NCI-H2227 (cell line): ENCODE data around the gene DLGAP4.
A peak's percentile ranks its signal among the peaks of the same experiment; 100 is the strongest.

Experiments used
- DNase-seq: peaks from one replicate; lab custom pipeline; 2025; ENCODE audit not compliant: unreplicated experiment; lab: John Stamatoyannopoulos, UW

Gene DLGAP4

DNA sequence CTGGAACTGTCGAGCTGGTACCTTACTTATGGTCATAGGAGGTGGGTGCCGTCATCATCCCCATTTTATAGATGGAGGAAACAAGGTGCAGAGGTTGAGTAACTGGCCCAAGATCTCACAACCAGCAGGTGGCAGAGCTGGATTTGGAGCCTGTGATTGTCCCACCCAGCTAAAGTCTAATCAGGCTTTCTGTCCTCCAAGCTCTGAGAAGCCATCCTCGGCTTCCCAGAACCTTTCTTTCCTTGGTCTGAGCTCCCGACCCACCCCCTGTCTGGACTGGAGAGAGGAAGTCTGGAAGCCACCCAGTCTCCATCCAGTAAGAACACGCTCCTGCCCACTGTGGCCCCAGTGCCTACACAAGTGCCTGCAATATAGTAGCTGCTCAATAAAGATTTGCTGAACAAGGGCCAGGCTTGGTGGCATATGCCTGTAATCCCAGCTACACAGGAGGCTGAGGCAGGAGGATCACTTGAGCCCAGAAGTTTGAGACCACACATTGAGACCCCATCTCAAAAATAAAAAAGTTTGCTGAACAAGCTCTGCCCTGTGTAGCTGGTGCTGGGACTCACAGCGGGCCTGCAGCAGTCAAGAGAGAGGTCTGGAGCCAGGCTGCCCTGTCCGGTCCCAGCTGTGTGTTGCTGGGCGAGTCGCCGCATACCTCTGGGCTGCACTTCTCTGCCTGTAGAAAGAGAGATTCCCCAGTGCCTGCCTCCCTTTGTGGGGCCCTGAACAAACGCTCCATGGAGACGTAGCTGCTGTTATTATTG is 32.5 kb upstream of the DLGAP4 start:
- DNase-seq = no peak

DNA sequence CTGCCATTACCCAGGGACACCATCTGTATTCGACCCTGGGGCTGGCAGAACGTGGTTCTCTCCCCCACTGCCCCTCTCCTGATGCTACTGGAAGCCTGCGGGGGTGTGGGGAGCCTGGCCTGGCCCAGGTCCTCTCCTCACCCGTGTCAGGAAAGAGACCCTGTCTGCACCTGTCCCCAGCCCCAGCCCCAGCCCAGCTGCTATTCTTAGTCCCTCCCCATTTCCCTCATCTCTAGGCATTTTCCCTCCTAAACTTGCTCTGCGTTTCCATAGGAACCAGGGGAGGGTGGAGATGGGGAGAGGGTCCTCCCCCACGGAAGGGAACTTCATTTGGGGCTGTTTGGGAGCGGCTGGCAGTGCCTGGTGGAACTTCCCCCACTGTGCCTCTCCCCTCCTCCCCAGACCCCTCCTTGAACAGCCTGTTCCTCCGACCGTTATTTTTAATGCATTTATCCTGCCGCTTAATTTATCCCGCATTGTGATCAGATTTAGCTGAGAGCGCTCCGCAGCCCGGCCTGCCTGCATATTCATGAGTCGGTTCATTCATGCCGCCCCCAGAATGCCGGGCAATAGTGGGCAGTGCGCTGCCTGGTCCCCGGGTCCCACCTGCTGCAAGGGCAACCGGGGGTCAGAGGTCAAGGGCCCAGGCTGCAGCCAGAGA is 31.8 kb upstream of the DLGAP4 start:
- DNase-seq = peak; percentile 69

DNA sequence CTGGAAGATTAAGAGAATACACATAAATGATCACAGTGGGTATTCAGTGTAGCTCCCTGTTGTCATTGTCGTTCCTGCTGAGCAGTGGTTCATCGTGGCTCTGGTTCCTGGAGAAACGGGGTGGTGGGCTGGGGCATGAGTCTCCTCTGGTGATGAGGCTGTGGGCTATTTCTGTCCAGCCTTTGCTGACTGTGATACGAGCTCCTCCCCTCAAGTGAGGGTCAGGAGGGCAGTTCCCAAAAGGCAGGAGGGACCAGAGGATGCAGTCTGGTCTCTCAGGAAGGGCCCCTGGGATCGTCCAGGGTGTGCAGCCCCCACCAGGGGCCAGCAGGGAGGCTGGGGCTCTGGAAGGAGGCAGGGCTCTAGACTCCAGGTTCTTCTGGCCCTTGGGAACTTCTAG is 31.1 kb upstream of the DLGAP4 start:
- DNase-seq = no peak

DNA sequence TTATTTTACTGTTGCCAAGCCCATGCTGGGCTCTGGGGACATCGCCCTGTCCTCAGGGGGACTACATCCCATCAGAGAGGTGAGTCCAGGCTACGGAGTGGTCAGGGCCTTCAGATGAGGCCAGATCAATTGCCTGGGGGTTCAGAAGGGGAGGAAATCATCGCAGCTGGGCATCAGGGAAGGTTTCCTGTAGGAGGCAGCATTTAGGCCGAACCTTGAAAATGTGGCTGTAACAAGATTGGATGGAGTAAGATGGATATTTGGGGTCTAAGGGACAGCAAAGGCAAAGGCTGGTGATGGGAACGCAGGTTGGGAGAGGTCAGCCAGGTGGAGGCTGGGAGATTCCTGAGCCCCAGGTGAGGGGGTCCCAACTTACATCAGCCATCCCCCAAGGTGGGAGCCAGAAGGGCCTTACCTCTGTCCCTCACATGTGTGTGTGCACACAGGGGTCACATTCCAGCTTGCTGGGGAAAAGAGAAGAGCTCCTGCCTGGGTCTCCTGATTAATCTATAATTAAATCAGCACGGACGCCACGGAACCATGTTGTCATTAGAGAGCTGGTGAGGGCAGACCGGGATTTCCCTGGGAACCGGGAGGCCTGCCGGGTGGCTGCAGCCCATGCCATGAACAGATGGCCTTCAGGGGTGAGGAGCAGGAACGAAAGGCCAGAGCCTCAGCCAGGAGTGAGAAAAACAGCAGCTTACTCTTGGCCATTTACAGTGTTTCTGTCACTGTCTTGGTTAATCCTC is 30.5 kb upstream of the DLGAP4 start:
- DNase-seq = no peak

DNA sequence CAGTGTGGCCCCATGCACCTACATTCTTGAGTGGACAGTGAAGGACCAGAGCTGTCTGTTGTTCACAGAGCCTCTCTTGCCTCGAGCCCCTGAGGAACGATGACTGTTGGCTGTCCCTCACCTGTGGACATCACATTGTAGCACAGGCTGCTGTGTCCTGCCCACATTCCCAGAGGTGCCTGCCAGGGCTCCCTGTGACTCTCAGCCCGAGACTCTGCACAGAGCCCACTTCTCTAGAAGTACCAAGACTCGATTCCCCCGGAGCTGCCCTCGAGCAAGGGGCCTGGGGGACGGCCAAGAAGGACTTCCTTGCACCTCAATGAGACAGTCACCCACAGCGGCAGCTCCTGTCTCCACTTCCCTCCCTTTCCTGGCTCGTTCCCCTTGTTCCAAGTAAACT is 28.6 kb upstream of the DLGAP4 start:
- no peak for DNase-seq

DNA sequence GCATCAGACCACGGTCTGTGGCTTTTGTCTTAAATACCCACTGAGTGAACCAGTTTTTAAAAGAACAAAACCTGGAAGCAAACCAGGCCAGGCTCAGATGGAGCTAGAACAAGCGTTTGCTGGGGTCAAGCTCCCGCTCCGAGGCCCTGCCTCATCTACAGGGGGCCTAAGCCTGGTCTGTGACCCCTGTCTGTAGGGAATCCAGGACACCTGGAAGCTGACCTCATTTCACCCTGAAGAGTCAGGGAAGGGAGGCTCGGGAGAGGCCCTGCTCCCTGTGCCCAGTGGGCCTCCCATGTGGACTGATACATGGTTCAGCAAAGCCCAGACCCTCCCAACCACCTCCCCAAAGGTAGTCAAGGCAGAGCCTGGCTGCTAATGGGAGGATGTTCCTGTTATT is 26.8 kb upstream of the DLGAP4 start:
- DNase-seq = no peak

DNA sequence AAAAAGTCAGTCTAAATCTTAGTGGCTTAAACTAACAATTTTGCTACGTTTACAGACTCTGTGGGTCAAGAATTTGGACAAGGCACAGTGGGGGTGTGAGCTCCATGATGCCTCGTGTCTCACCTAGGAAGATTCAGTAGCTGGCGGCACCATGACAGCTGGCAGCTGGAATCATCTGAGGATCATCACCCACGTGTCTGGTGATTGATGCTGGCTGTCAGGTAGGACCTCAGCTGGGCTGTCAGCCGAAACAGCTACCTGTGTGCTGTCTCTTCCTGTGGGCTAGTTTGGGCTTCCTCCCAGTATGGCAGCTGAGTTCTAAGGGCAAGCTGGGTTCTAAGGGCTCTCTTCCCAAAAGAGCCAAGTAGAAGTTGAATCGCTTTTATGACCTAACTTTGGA is 26.4 kb upstream of the DLGAP4 start:
- no peak for DNase-seq

DNA sequence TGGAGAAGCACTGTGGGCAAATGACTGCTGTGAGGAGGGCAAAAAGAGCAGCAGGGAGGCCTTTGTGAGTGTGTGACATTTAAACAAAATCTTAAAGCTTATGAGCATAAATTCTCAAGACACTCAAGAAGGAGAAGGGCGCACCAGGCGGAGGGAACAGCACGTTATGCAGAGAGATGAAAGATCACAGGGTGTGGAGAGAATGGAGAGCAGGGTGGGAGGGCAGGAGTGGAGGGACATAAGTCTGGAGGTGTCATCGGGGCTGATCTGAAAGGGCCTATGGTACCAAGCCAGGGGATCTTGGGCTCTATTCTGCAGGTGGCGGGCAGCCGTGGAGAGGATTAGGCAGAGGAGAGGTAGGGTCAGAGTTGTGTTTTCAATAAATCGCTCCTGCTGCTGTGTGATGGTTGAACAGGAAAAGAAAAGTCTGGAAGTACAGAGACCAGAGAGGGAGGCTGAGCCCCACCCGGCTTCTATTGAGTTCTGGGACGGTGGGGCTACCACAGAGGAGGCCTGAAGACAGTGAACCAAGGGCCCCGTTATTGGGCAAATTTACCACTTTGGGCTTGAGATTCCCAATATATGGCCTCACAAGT is 24.3 kb upstream of the DLGAP4 start:
- DNase-seq = no peak

DNA sequence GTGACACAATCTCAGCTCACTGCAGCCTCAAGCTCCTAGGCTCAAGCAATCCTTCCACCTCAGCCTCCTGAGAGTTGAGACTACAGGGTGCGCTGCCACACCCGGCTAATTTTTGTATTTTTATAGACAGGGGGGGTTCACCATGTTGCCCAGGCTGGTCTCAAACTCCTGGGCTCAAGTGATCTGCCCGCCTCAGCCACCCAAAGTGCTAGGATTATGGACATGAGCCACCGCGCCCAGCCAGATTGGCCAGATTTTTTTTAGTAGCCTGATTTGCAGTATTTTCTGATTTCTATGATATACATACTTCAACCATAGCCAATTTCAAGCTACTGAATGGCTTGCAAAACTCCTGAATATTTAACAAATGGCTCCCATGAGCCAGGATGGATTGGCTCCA is 21.4 kb upstream of the DLGAP4 start:
- DNase-seq = no peak

DNA sequence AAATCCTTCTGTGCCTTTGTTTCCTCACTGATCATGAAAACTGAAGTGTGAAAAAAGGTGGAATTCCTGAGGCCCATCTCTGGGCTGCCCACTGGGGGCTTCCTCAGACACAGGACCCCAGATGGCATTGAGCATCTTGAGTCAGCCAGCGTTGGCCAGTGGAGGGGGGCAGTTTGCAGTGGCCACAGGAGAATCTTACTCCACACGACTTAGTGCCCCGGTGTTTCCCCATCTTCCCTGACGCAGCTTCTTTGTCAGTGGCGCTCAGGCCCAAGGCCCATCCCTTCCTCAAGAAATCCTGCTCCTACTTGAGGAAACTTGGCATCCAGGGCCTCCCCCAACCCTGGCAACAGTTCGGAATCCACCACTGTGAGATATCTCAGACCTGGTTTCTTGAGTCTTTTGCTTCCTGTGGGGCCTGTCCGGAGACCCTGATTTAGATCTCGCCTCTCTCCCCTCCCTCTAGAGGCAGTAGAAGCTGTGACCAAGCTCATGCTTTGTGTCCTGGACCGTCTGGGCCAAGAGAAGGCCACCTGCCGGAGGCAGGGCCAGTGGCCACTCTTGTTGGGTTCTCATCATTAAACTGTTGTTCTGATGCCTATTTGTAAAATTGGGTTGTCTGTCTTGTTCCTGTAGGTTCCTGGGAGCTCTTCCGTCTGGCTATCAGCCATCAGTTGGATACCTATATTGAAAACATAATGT is 20.2 kb upstream of the DLGAP4 start:
- DNase-seq = no peak

DNA sequence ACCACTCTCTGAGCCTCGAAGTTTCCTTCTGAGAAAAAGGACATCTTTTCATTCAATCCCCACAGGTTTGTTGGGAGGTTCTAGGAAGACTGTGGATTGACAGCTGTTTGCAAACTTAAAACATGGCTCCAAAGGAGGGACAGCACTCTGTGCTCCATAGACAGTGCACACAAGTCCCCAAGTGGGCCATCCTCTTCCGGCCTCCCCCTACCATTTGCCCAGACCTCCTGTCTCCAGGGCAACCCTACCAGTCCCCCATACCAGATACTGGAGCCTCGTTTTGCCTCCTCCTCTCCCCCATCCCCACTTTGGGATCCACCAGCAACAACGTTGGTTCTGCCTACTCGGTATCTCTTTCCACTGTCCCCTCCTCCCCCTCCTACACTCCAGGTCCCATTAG is 8.5 kb upstream of the DLGAP4 start:
- no peak for DNase-seq

DNA sequence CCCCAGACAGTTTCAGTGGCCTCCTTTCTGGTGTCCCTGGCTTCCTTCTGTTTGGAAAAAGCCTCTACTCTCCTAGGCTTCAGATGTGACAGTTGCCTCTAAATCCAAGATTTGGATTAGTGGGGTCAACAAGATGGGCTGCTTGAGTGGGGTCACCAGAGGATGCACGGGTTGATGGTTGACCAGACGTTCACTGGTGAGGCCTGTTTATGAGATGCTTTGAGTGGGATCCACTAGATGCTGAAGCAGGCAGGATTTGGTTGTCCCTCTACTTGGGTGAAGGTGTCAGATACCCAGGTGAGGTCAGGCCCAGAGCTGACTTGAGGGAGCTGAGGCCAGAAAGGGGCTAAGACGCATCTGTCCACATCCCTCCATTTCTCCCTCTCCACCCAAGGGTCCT is 8.1 kb upstream of the DLGAP4 start:
- no peak for DNase-seq

DNA sequence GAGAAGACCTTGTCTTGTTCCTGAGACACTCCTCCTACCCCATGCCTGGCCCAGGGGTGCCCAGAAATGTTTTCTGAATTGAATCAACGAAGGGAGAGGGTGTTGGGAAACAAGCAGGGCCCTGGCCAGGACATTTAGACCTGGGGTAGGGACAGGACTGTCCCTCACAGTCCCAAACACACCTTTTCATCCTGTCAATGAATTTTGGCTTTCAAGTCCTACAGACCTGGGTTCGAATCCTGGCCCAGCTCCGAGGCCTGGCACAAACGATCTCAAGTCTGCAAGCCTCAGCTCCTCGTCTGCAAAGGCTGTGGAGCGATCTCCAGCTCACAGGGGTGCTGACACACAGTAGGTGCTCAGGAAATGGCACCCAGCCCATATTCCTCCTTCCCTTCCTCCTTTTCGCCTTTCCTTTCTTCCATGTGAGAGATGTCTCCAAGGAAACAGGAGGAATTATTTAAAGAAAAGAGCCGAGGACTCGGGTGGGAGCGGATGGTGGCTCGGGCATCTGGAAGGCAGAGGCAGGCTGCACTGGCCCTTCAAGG is 7.3 kb upstream of the DLGAP4 start:
- no peak for DNase-seq

DNA sequence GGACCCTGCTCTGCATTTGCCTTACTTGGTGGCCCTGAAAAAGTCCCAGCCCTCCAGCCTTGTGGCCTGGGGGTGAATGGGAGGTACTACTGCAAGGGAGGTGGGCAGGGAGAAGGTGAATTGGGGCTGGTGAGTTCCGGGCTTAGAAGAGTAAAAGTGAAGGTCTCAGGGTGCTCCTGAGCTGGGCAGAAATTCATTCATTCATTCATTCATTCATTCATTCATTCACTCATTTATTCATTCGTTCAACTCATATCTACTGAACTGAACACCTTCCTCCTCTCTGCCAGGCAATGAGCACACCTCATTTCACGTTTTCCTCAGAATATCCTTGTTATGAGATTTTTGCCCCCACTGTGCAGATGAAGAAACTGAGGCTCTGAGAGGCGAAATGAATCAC is 6.7 kb upstream of the DLGAP4 start:
- DNase-seq = no peak

DNA sequence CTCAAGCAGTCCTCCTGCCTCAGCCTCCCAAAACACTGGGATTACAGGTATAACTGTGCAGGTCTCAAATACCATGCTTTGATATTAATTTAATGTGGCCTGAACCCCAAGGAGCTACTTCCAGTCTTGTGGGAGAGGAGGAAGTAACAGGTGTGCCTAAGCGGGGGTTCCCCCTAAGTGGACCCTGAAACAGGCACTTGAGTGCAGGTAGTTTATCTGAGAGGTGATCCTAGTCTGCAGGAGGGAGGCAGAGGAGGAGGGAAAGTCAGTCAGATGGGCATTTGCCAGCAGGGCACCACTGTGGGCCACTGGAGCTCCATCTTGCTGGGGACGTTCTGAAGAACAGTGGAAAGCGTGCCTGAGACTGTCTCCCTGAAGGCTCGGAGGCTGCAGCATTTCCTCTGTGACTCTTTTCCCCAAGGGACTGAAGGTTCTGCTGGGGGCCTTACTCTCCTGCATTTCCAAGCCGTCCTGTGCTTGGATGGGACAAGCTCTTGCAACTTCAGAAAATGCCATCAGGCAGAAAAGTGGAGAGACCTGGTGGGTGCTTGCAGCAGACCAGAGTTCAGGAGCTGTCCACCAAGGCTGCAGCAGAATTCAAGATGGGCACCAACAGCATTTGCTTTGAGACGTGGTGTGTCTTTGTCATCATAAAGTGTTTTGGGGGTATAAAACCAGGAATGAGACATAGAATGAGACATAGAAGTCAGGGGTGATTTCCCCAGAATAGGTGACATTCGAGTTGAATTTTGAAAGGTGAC is 4.6 kb upstream of the DLGAP4 start:
- DNase-seq = no peak

DNA sequence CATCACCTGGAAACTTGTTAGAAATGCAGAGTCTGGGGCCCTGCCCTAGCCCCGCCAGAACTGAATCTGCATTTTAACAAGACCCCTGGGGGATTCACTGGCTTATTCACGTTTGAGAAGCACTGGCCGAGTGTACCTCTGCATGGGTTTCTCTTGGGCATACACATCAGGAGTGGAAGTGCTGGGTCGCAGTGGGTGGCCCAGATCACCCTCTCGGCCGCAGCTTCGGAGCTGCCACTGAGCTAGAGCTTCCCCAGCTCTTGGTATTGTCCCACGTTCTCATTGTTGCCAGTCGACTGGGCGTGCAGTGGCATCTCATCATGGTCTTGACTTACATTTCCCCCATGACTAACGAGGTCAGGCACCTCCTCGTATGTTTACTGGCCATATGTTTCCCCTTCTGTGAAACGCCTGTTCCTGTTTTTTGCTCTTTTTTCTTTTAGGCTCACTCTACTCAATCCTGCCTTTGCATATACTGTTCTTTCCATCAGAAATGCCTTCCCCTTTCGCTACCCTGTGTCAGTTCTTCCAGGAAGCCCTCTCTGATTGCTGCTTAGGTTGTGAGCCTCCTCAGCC is 3.0 kb upstream of the DLGAP4 start:
- DNase-seq = no peak

DNA sequence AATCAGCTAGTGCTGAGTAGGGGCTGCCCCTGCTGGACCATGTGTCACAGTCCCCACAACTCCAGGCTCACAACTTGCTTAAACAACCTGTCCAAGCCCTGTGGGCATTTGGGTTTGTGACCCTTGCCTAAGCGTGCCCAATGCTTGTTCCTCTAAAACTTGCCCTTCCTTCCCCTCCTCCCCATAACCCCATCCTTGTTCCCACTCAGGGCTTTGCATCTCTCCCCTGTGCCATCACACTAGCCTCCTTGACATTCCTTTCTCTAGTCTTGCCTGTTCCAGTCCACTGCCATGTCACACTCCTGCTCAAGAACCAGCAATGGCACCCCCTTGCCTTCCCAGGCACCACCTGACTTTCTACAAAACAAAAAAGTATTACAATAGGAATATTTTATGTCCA is 2.3 kb upstream of the DLGAP4 start:
- no peak for DNase-seq

DNA sequence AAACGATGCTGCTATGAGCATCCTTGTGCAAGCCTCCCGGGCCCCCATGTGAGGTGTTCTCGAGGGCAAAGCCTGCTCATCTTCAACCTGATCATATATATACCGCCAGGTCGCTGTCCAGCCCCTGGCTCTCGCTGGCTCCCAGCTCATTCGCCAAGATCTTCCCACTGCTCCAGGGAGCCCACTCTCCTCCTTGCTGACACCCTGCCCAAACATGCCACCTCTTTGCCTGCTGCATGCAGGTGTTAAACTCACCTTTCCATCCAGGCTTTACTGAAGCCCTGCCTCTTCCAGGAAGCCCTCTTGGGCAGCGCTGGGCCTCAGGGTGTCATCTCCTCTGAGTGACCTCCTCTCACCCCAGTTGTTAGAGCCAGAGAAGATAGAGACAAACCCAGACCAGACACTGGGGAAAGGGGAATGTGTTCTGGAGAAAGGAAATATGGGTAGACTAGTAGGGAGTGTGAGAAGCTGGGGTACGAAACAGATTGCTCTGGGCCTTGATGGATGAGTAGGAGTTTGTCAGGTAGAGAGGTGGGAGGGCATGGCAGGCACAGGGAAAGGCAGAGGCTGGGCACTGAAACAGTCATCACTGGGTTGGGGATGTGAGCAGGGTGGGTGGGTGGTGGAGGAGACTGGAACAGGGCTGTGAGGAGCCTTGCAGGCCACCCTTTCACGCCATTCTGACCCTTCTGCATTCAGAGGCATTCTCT is 1.2 kb upstream of the DLGAP4 start:
- no peak for DNase-seq
